Measurements from ENCODE around the gene ZNF432. TPM values are rescaled to one million over a fixed set of nuclear protein-coding genes. Genes with fewer than 3 reads are reported as not detected.

ZNF432 gene
- polyA plus RNA-seq, 1 of the 3 experiments (the other 2 are of a cell fraction): 2.9 TPM

- Histone ChIP-seq H3K79me2 (ENCODE audit: insufficient read depth) (peaks cover 19% of the 10 kb centered on the region), H3K27me3 (ENCODE audit: insufficient read depth) (no peaks in the 10 kb centered on the region), H3K4me2 (no peak overlapping the region), H3K9ac (no peak overlapping the region), H3K27ac (ENCODE audit: low read depth in 2 of 2, low read length in 1 of 2) (no peak overlapping the region), H3K4me1 (ENCODE audit: control insufficient read depth in 1 of 2, insufficient read depth in 2 of 2, low read depth in 1 of 2, low read length in 1 of 2) (no peaks in the 10 kb centered on the region), H4K20me1 (ENCODE audit: insufficient read depth) (no peaks in the 10 kb centered on the region), H3K36me3 (replicated peaks in 1 of 2; ENCODE audit: control insufficient read depth in 1 of 2, insufficient read depth in 2 of 2, low read length in 1 of 2) (peaks cover 60 to 99% of the 10 kb centered on the region in 2 experiments), H3F3A (replicated peaks; ENCODE audit: insufficient read depth) (peaks cover 3% of the 10 kb centered on the region), H2AFZ (ENCODE audit: low read depth) (no peak overlapping the region), H3K9me3 (peaks cover 49% of the 10 kb centered on the region), H3K4me3 (ENCODE audit: low read depth in 2 of 2, low read length in 1 of 2) (no peak overlapping the region), H3K9me2 (no peaks in the 10 kb centered on the region)
- TF ChIP-seq NFIC (IDR thresholded peaks at IDR 0.05; ENCODE audit: borderline replicate concordance) (no peak), EZH2phosphoT487 (IDR thresholded peaks at IDR 0.05; ENCODE audit: borderline replicate concordance, low read depth) (no peak), CTCF (IDR thresholded peaks at IDR 0.05) (no peak), TCF12 (IDR thresholded peaks at IDR 0.05) (no peak), MAX (IDR thresholded peaks at IDR 0.05; ENCODE audit: low read depth) (no peak), MEF2A (IDR thresholded peaks at IDR 0.05; ENCODE audit: borderline replicate concordance, low read depth) (no peak), CHD2 (IDR thresholded peaks at IDR 0.05; ENCODE audit: low read length, partially characterized antibody) (no peak), ZBTB33 (IDR thresholded peaks at IDR 0.05; ENCODE audit: borderline replicate concordance, low read depth) (no peak), FOXJ3 (CRISPR knock-in tag; IDR thresholded peaks at IDR 0.05) (no peak), IRF3 (IDR thresholded peaks at IDR 0.05; ENCODE audit: low read depth, low read length) (no peak), YY1 (IDR thresholded peaks at IDR 0.05; ENCODE audit: low read depth) (no peak), RCOR1 (IDR thresholded peaks at IDR 0.05; ENCODE audit: low read length) (no peak), ELF1 (IDR thresholded peaks at IDR 0.05) (no peak), SMC3 (IDR thresholded peaks at IDR 0.05; ENCODE audit: low read depth, low read length) (no peak), USF1 (IDR thresholded peaks at IDR 0.05; ENCODE audit: borderline replicate concordance, low read depth) (no peak), RFX5 (IDR thresholded peaks at IDR 0.05; ENCODE audit: low read length) (no peak), NRF1 (IDR thresholded peaks at IDR 0.05; ENCODE audit: low read depth, low read length) (no peak), GATA2 (CRISPR knock-in tag; IDR thresholded peaks at IDR 0.05) (no peak)
- POLR2A ChIA-PET: no interaction called here
- WGBS (ENCODE audit: low lambda C conversion rate): 88% methylated on average over 4 of the region's 5 CpGs
- no peak for DNase-seq
- CTCF ChIA-PET: no interaction called here
Observed at GRCh38 chr19:52070496-52070895, 21.9 kb upstream of the ZNF432 start.
